OCI-LY1 (cell line): ENCODE measurements around the gene SMCO2.

Experiments
- H2AFZ ChIP-seq: fragments of 200-600 bp; sonication (generic), shearing (Covaris generic); 2 replicates; pipeline ENCODE4 v1.6.0; 2014; ENCODE audit warnings: antibody characterized with exemption, mild to moderate bottlenecking, low read length
- H3F3A ChIP-seq: fragments of 200-600 bp; sonication (generic), shearing (Covaris generic); 2 replicates; pipeline ENCODE4 v1.6.0; 2014; ENCODE audit warnings: mild to moderate bottlenecking, antibody characterized with exemption, low read length, moderate library complexity; ENCODE audit not compliant: insufficient read depth
- H3K27ac ChIP-seq: fragments of 200-600 bp; sonication (generic); 2 replicates; pipeline ENCODE4 v1.5.1; 2014; ENCODE audit warnings: low read length, mixed run types, mild to moderate bottlenecking, low read depth; ENCODE audit not compliant: poor library complexity, severe bottlenecking
- H3K27me3 ChIP-seq: fragments of 200-600 bp; sonication (generic); 2 replicates; pipeline ENCODE4 v1.6.0; 2014; ENCODE audit warnings: antibody characterized with exemption, mild to moderate bottlenecking, low read length, moderate library complexity; ENCODE audit not compliant: insufficient read depth
- H3K36me3 ChIP-seq: fragments of 200-600 bp; sonication (generic); 2 replicates; pipeline ENCODE4 v1.6.1; 2014; ENCODE audit warnings: mild to moderate bottlenecking, antibody characterized with exemption, low read length, moderate library complexity, mixed read lengths; ENCODE audit not compliant: insufficient read depth
- H3K4me1 ChIP-seq: fragments of 200-600 bp; sonication (generic); 2 replicates; pipeline ENCODE4 v1.5.1; 2014; ENCODE audit warnings: mild to moderate bottlenecking, low read length, moderate library complexity; ENCODE audit not compliant: insufficient read depth, severe bottlenecking
- H3K4me2 ChIP-seq: fragments of 200-600 bp; sonication (generic), shearing (Covaris generic); 2 replicates; pipeline ENCODE4 v1.6.1; 2014; ENCODE audit warnings: low read length
- H3K4me3 ChIP-seq: fragments of 200-600 bp; sonication (generic); 2 replicates; pipeline ENCODE4 v1.5.1; 2014; ENCODE audit warnings: low read length, low read depth, mild to moderate bottlenecking, mixed read lengths; ENCODE audit not compliant: poor library complexity, severe bottlenecking
- H3K79me2 ChIP-seq: fragments of 200-600 bp; shearing (Covaris generic); 2 replicates; pipeline ENCODE4 v1.6.1; 2016; ENCODE audit warnings: mixed run types, low read length, mixed read lengths; ENCODE audit not compliant: insufficient read depth
- H3K9ac ChIP-seq: fragments of 200-600 bp; sonication (generic), shearing (Covaris generic); 2 replicates; pipeline ENCODE4 v1.6.1; 2014; ENCODE audit warnings: mild to moderate bottlenecking, low read length, mixed read lengths
- H3K9me2 ChIP-seq: fragments of 200-600 bp; sonication (generic), shearing (Covaris generic); 2 replicates; pipeline ENCODE4 v1.6.1; 2014; ENCODE audit warnings: low read depth, mild to moderate bottlenecking, low read length, mixed read lengths
- H3K9me3 ChIP-seq: fragments of 200-600 bp; shearing (Covaris generic); 2 replicates; pipeline ENCODE4 v1.6.1; 2014; ENCODE audit warnings: low read length, mixed read lengths
- H4K20me1 ChIP-seq: fragments of 200-600 bp; sonication (generic), shearing (Covaris generic); 2 replicates; pipeline ENCODE4 v1.6.0; 2016; ENCODE audit warnings: mild to moderate bottlenecking, low read length; ENCODE audit not compliant: insufficient read depth
- EZH2 ChIP-seq: fragments of 200-600 bp; sonication (generic), shearing (Covaris generic); IDR thresholded peaks from 2 replicates; pipeline ENCODE4 v1.8.0; 2017; ENCODE audit warnings: borderline replicate concordance, mixed run types, mild to moderate bottlenecking, antibody characterized with exemption, low read length, moderate library complexity, mixed read lengths
- TF ChIP-seq, protein P1 (sequence below): fragments of 200-600 bp; sonication (generic), shearing (Covaris generic); IDR thresholded peaks from 2 replicates; pipeline ENCODE4 v1.5.1; 2017; ENCODE audit warnings: mild to moderate bottlenecking, antibody characterized with exemption, low read length, moderate library complexity, mixed read lengths

The SMCO2 gene

GRCh38 chr12:27517961-27518665 lies 71.6 kb downstream of the SMCO2 start:
- Histone ChIP-seq H2AFZ (no peak overlapping the region), H3K79me2 (no peaks in the 10 kb centered on the region)

GRCh38 chr12:27521066-27521465 lies 74.5 kb downstream of the SMCO2 start:
- H3K79me2 ChIP-seq, result no peaks in the 10 kb centered on the region
- TF ChIP-seq, protein P1, sequence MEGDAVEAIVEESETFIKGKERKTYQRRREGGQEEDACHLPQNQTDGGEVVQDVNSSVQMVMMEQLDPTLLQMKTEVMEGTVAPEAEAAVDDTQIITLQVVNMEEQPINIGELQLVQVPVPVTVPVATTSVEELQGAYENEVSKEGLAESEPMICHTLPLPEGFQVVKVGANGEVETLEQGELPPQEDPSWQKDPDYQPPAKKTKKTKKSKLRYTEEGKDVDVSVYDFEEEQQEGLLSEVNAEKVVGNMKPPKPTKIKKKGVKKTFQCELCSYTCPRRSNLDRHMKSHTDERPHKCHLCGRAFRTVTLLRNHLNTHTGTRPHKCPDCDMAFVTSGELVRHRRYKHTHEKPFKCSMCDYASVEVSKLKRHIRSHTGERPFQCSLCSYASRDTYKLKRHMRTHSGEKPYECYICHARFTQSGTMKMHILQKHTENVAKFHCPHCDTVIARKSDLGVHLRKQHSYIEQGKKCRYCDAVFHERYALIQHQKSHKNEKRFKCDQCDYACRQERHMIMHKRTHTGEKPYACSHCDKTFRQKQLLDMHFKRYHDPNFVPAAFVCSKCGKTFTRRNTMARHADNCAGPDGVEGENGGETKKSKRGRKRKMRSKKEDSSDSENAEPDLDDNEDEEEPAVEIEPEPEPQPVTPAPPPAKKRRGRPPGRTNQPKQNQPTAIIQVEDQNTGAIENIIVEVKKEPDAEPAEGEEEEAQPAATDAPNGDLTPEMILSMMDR, result no peak
- no peak for TF ChIP-seq EZH2
- H3K4me1 ChIP-seq, result peaks cover 11% of the 10 kb centered on the region
- no peak overlapping the region for H3K27ac ChIP-seq
- H3K4me3 ChIP-seq, result no peak overlapping the region
- no peaks in the 10 kb centered on the region for H3K27me3 ChIP-seq
- no peak overlapping the region for H3K4me2 ChIP-seq
- no peaks in the 10 kb centered on the region for H3K9me2 ChIP-seq
- no peaks in the 10 kb centered on the region for H3F3A ChIP-seq
- no peaks in the 10 kb centered on the region for H4K20me1 ChIP-seq
- H3K9ac ChIP-seq, result no peak overlapping the region
- H2AFZ ChIP-seq, result no peak overlapping the region
- no peaks in the 10 kb centered on the region for H3K36me3 ChIP-seq
- H3K9me3 ChIP-seq, result no peaks in the 10 kb centered on the region

More at GRCh38 chr12:27517961-27518665, 71.6 kb downstream of the SMCO2 start:
- Histone ChIP-seq H3K4me1 (peaks cover under 1% of the 10 kb centered on the region), H3F3A (no peaks in the 10 kb centered on the region), H3K9me3 (no peaks in the 10 kb centered on the region), H3K27me3 (no peaks in the 10 kb centered on the region), H3K9ac (no peak overlapping the region), H3K4me3 (no peak overlapping the region), H3K36me3 (no peaks in the 10 kb centered on the region), H3K4me2 (no peak overlapping the region), H3K27ac (no peak overlapping the region), H3K9me2 (no peaks in the 10 kb centered on the region), H4K20me1 (no peaks in the 10 kb centered on the region)
- TF ChIP-seq EZH2, result no peak
- TF ChIP-seq, protein P1, result no peak

DNA sequence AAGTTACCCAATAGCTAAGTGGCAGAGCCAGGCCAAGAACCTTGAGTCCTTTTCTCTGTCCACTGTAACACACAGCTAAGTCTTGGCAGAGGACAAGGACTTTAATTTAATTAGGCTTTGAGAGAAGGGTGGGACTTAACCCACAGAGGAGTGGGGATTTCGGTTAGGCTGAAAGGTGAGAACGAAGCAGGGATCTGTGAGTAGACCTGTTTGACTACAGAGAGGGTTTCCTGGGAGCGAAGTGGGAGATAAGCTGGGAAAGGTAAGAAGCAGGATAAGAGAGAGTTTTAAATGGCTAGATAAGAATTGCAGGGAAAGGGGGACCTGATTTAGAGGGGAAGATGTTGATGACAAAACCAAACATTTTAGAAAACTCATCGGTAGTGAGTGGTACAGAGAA lies 75.4 kb downstream of the SMCO2 start:
- H3K27me3 ChIP-seq, result no peaks in the 10 kb centered on the region

More for the DNA sequence above, 75.4 kb downstream of the SMCO2 start:
- Histone ChIP-seq H3K4me2 (no peak overlapping the region), H3K79me2 (no peaks in the 10 kb centered on the region), H3K9ac (no peak overlapping the region), H3F3A (no peaks in the 10 kb centered on the region), H3K4me3 (no peak overlapping the region), H3K9me2 (no peaks in the 10 kb centered on the region), H3K4me1 (peaks cover 11% of the 10 kb centered on the region), H3K9me3 (no peaks in the 10 kb centered on the region), H2AFZ (no peak overlapping the region), H3K27ac (no peak overlapping the region), H3K36me3 (no peaks in the 10 kb centered on the region), H4K20me1 (no peaks in the 10 kb centered on the region)
- TF ChIP-seq EZH2, result no peak
- TF ChIP-seq, protein P1, result no peak
